ENCODE data around the gene RRM1. TPM values are rescaled to one million over a fixed set of nuclear protein-coding genes. Genes with fewer than 3 reads are reported as not detected.

The RRM1 gene
- total RNA-seq, 3 donors from 2014 or later (not counting 1 experiment from before 2014, with no cell fraction given): 17.0 to 37.6 (median 24.4) TPM

DNA sequence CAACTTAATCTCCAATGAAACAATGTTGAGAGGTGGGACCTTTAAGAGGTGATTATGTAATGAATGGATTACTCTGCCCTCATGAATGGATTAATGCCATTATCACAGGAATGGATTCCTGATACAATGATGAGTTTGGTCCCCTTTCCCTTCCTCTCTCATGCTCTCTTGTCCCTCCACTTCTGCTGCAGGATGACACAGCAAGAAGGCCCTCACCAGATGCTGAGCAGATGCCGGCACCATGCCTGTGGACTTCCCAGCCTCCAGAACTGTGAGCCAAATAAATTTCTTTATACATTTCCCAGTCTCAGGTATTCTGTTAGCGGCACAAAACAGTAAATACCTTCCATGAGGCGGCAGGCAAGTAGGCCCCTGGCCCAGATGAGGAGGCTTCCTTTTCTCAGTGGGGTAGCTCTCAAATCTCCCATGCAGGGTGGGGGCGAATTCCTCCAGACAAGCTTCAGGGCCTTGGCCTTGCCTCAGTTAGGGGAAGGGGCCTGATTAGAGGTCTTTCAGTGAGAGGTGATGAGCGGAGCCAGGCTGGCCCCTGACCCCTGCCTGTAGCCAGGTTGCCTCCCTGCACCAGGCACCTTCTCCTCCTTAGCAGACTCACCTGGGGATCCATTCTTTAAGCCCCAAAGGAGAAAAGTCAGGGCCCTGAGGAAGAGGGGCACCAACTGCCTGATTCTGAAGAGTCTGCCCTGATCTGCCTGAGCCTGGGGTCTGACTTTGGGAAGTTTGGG is 86.0 kb downstream of the RRM1 start:
- H3K9me3 Mint-ChIP-seq: no peaks in the 10 kb centered on the region
- ATAC-seq (no peak), DNase-seq (no peak)
- H3K27me3 Mint-ChIP-seq (ENCODE audit: low read depth in 2 of 2): peaks cover 10 to 12% of the 10 kb centered on the region in 2 donors
- intact Hi-C loops (cut with micrococcal nuclease): no loop called here
- Histone ChIP-seq H3K27ac (ENCODE audit: low read length) (no peak overlapping the region), H3K4me3 (ENCODE audit: low read length) (no peak overlapping the region), H3K9me3 (ENCODE audit: control insufficient read depth, insufficient read depth, low read length) (no peaks in the 10 kb centered on the region), H3K27me3 (ENCODE audit: control insufficient read depth, insufficient read depth, low read length) (no peaks in the 10 kb centered on the region), H3K36me3 (ENCODE audit: control insufficient read depth, insufficient read depth, low read length) (no peaks in the 10 kb centered on the region), H3K4me1 (ENCODE audit: control insufficient read depth, insufficient read depth, low read length) (no peaks in the 10 kb centered on the region)
- no peaks in the 10 kb centered on the region for H3K36me3 Mint-ChIP-seq
- no peak overlapping the region for H3K27ac Mint-ChIP-seq
- no peak overlapping the region for H3K4me3 Mint-ChIP-seq
- peaks cover 9% of the 10 kb centered on the region in 2 donors for H3K4me1 Mint-ChIP-seq
- TF ChIP-seq CTCF (IDR thresholded peaks at IDR 0.05): no peak
- WGBS (ENCODE audit: insufficient coverage): 94% methylated on average over 5 of the region's 5 CpGs

DNA sequence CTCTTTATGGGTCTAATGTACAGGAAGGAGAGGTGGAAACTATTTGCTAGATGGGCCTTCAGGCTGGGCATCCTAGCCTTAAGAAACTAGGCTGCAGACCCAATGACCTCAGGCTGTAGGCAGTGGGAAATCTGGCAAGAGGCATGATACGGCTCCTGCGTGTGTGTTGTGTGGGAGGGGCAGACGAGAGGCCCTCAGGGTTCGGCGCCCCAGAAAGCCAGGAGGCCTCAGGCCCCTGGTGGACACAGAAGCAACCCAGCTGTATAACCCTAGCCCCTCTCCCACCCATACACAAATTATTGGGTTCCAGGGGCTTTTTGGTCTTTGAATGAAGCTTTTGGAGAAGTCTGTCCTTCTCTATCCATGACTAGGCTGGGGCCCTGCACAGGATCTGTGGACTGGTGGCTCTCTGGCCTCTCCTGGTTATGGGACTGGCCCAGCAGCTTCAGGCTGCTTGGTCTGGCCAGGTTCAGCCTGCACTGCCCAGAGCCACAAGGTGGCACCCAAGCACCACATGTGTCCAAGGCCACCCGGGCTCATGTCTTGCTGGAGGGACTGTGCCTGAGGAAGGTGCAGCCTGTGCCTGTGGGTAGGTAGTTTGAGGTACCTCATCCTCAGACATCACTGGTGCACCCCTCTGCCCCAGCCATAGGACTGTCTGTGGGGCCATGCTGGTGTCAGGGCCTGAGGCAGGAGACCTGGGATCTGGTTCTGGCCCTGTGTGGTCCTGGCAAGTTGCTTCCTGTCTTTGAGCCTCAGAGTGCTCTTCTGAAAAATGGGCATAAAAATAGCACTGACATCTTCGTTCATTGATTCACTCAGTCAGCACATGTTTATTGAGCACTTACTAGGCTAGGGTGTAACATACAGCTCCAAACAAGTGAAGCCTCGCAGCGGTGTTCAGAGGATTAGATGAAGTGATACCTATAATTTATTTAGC is 87.5 kb downstream of the RRM1 start:
- 57% methylated on average over 6 of the region's 9 CpGs for WGBS (ENCODE audit: insufficient coverage)
- Histone ChIP-seq H3K4me1 (ENCODE audit: control insufficient read depth, insufficient read depth, low read length) (peaks cover 1% of the 10 kb centered on the region), H3K27me3 (ENCODE audit: control insufficient read depth, insufficient read depth, low read length) (no peaks in the 10 kb centered on the region), H3K27ac (ENCODE audit: low read length) (no peak overlapping the region), H3K9me3 (ENCODE audit: control insufficient read depth, insufficient read depth, low read length) (no peaks in the 10 kb centered on the region), H3K4me3 (ENCODE audit: low read length) (no peak overlapping the region), H3K36me3 (ENCODE audit: control insufficient read depth, insufficient read depth, low read length) (no peaks in the 10 kb centered on the region)
- H3K4me3 Mint-ChIP-seq: no peak overlapping the region
- no peak for TF ChIP-seq CTCF (IDR thresholded peaks at IDR 0.05)
- DNase-seq: peak in 1 of 2 donors; percentile 37
- H3K27ac Mint-ChIP-seq: no peak overlapping the region
- peaks cover 11 to 14% of the 10 kb centered on the region in 2 donors for H3K4me1 Mint-ChIP-seq
- H3K27me3 Mint-ChIP-seq (ENCODE audit: low read depth in 2 of 2): peaks cover 0 to 4% of the 10 kb centered on the region in 2 donors
- ATAC-seq: peak in 2 of 3 donors; percentile 40 to 62
- no peaks in the 10 kb centered on the region for H3K36me3 Mint-ChIP-seq
- H3K9me3 Mint-ChIP-seq: no peaks in the 10 kb centered on the region
- intact Hi-C loops (cut with micrococcal nuclease): no loop called here

DNA sequence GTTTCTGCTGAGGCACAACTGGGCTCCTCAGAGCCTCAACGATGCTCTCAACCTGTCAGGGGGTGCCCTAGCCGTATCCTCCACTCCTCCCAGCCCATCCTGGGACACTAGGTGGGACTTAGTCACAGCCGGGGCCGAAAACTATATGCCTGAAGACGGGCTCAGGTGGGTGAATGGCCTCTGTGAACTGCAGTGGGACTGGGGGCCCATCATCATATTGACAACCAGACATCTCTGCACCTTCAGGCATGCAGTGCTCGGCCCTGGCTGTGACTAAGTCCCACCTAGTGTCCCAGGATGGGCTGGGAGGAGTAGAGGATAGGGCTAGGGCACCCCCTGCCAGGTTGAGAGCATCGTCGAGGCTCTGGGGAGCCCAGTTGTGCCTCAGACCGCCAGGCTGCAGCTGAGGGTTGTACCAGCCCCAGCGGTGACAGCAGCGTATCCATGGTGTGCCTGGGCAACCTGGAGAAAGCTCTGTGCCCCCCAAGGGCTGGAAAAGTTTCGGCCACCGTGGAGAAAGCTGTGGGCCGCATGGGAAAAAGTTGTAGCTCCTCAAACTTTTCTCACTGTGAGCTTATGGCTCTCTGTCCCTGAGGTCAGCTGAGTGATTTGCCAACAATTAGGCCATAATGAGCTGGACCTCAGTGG is 88.9 kb downstream of the RRM1 start:
- Mint-ChIP-seq H3K27ac (no peak overlapping the region), H3K9me3 (no peaks in the 10 kb centered on the region), H3K4me3 (no peak overlapping the region), H3K4me1 (peaks cover 14 to 17% of the 10 kb centered on the region in 2 donors), H3K36me3 (no peaks in the 10 kb centered on the region), H3K27me3 (ENCODE audit: low read depth in 2 of 2) (no peaks in the 10 kb centered on the region)
- Histone ChIP-seq H3K4me3 (ENCODE audit: low read length) (no peak overlapping the region), H3K27ac (ENCODE audit: low read length) (no peak overlapping the region), H3K27me3 (ENCODE audit: control insufficient read depth, insufficient read depth, low read length) (peaks cover 2% of the 10 kb centered on the region), H3K9me3 (ENCODE audit: control insufficient read depth, insufficient read depth, low read length) (no peaks in the 10 kb centered on the region), H3K36me3 (ENCODE audit: control insufficient read depth, insufficient read depth, low read length) (no peaks in the 10 kb centered on the region), H3K4me1 (ENCODE audit: control insufficient read depth, insufficient read depth, low read length) (peaks cover 5% of the 10 kb centered on the region)
- intact Hi-C loops (cut with micrococcal nuclease): no loop called here
- TF ChIP-seq CTCF (IDR thresholded peaks at IDR 0.05): no peak
- WGBS (ENCODE audit: insufficient coverage): 85% methylated on average over 14 of the region's 14 CpGs
- no peak for DNase-seq
- no peak for ATAC-seq
